Stimulated activated CD4-positive, alpha-beta T cell treated with anti-CD3 and anti-CD28 coated beads, Interleukin-1b, Interleukin-23, amount 100 ng/mL, for 48 hours (primary cell): ENCODE data around the gene IFIT5.
A peak's percentile ranks its signal among the peaks of the same experiment; 100 is the strongest.
"Not testable (repeated sequence)": the region's sequence is repeated elsewhere in the genome, so short reads cannot be mapped to it uniquely, and the experiment has no call there.

ENCODE experiments used
- DNase-seq: peaks from one replicate; pipeline ENCODE4 v3.0.0-alpha.2; 2020

IFIT5 gene

DNA sequence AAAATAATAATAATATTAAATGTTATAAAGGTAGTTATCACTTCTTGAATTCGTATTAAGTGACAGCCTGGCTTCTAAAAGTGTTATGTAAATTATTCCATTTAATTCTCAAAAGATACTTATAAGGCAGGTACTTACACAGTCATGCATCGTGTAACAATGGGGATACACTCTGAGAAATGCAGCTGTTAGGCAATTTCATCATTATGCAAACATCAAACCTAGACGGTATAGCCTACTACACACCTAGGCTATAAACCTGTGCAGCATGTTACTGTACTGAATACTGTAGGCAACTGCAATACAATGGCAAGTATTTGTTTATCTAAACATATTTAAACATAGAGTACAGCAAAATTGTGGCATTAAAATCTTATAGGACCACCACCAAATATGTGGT lies 20.5 kb upstream of the IFIT5 start:
- no peak for DNase-seq

GRCh38 chr10:89395141-89395540 lies 19.2 kb upstream of the IFIT5 start:
- no peak for DNase-seq

DNA sequence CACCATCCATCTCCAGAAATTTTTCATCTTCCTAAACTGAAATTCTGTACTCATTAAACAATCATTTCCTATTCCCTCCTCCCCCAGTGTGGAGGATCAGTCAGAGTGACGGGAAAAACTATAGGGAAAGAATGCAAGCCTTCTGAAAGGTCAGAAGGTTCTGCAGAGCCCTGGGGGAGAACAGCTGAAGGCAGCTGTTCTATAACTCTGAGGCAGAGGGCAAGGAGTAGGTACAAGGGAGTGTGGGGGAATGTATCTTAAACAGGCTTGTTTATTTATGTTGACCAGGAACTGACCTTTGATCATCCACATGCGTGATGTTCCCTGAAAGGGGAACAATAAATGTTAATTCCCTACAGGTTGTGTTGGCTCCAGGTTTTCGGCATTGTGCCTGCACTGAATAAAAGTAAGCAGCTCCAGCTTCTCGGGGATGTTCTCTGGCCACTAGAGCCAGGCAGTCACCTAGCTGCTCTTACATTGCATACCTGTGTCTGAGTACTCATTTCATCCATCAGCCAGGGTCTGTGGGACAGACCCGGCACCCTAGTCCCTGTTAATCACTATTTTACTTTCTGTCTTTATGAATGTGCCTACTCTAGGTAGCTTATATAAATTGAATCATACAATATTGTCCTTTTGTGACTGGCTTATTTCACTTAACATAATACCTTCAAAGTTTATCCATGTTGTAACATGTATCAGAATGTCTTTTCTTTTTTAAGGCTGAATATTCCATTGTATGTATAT lies 16.2 kb upstream of the IFIT5 start:
- no peak for DNase-seq

DNA sequence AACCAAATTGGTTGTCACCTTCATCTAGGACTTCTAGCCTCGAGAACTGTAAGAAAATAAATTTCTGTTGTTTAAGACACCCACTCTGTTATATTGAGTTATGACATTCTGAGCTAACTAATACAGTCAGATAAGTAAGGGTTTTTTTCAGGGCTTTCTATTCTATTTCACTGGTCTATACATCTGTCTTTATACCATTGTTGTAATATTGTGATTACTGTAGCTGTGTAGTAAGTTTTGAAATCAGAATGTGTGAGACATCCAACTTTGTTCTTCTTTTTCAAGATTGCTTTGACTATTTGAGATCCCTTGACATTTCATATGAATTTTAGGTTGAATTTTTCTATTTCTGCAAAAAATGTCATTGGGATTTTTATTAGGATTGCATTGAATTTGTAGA lies 14.4 kb upstream of the IFIT5 start:
- DNase-seq = no peak

- no peak for DNase-seq
These were observed 11.3 kb upstream of the IFIT5 start for GRCh38 chr10:89403043-89403442.

GRCh38 chr10:89404104-89405047 lies 10.0 kb upstream of the IFIT5 start:
- DNase-seq = no peak

GRCh38 chr10:89406178-89406577 lies 8.2 kb upstream of the IFIT5 start:
- DNase-seq = not testable (repeated sequence)

GRCh38 chr10:89407792-89408191 lies 6.6 kb upstream of the IFIT5 start:
- not testable (repeated sequence) for DNase-seq

- DNase-seq = not testable (repeated sequence)
These were observed 5.1 kb upstream of the IFIT5 start for GRCh38 chr10:89409282-89409681.

DNA sequence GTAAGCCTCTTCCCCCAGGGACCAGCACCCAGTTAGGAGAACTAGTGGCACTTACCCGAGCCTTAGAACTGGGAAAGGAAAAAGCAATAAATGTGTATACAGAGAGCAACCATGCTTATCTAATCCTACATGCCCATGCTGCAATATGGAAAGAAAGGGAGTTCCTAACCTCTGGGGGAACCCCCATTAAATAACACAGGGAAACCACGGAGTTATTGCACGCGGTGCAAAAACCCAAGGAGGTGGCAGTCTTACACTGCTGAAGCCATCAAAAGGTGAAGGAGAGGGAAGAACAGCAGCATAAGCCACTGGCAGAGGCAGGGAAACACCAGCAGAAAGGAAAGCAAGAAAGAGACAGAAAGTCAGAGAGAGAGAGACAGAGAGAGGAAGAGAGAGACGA lies 3.8 kb upstream of the IFIT5 start:
- DNase-seq = not testable (repeated sequence)

DNA sequence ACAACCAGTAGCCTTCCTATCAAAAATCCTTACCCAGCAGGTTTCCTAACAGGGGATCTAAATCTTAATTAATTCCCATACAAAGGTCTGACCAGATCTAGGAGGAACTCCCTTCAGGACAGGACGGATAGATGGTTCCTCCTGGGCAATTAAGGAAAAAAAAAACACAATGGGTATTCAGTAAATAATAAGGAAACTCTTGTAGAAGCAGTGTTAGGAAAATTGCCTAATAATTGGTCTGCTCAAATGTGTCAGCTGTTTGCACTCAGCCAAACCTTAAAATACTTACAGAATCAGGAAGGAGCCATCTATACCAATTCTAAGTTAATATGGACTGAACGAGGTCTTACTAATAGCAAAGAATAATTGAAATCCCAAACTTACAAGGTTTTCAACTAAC lies 3.2 kb upstream of the IFIT5 start:
- not testable (repeated sequence) for DNase-seq

DNA sequence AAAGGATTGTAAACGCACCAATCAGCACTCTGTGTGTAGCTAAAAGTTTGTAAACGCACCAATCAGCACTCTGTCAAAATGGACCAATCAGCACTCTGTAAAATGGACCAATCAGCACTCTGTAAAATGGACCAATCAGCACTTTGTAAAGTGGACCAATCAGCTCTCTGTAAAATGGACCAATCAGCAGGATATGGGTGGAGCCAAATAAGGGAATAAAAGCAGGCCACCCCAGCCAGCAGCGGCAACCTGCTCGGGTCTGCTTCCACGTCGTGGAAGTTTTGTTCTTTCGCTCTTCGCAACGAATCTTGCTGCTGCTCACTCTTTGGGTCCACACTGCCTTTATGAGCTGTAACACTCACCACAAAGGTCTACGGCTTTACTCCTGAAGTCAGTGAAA lies 2.1 kb upstream of the IFIT5 start:
- peak; percentile 50 for DNase-seq

DNA sequence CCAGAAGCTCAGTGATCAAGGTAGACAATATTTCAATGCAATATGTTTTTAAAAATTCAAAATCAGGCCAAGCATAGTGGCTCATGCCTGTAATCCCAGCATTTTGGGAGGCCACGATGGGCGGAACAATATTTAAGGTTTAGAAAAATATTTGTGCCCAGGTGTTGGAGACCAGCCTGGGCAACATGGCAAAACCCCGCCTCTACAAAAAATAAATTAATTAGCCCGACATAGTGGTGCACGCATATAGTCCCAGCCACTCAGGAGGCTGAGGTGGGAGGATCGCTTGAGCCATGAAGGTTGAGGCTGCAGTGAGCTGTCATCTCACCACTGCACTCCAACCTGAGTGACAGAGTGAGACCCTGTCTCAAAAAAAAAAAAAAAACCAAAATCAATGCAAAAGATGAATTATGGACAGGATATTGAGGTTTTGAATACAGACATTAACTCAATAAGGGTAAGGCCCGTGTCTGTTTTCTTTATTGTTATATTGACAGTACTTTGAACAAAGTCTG lies 913 bp upstream of the IFIT5 start:
- no peak for DNase-seq

DNA sequence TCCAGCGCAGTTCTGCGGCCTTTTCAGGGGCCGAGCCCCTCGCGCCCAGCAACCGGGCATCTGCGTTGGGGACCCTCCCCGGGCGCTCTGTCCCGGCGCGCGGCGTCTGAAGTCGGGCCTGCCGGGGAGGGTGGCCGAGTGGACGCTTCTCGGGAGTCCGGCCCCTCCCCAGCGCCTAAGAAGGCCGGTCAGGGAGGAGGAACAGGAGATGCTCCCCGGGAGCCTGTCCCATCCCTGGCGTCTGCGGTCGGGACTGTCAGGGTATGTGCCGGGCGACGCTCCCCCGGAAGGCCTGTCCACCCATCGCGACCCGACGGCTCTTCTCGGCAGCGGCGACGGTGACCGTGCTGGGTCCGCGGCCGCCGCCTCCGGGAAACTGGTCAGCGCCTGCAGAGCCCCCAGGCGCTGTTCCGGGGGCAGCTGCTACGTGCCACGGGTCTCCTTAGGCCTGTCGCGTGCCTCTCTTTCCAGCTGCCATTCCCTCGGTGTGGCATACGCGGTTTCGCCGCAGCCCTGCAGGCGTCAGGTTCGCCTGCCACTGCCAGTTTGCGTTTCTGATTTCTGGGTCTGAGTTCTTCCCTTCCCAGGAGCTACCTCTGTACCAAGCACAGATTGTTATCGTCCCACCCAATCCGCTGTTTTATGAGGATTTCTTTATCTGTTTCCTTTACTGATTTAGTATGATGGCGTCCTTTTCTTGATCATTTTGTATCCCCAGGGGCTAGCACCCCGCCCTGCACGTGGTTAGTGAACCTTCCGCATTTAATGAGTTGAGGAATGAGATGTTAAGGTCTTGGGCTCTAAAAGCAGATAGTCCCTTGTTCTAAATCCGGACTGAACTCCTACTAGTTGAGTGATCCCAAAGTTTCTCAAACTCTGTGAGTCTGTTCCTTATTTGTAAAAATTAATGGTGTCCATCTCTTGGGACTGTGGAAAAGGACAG lies 782 bp downstream of the IFIT5 start:
- DNase-seq = peak; percentile 25

DNA sequence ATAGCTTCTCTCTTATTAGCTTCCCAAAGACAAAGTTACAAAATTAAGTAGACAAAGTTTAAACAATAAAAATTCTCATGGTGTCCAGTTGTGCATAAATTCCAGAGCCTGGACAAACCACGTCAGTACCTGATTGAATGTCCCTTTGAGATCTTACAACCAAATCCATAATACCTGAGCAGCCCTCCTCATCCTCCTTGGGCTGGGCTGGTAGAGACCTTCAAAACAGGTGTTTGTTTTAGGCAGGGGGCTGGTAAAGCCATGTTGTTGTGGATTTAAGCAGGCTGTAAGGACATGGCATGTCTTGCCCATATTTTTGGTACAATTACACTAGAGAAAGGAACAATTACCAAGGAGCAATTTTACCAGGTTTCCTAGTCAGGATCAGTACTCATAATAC lies 2.1 kb downstream of the IFIT5 start:
- no peak for DNase-seq

GRCh38 chr10:89419548-89419947 lies 5.2 kb downstream of the IFIT5 start:
- no peak for DNase-seq

DNA sequence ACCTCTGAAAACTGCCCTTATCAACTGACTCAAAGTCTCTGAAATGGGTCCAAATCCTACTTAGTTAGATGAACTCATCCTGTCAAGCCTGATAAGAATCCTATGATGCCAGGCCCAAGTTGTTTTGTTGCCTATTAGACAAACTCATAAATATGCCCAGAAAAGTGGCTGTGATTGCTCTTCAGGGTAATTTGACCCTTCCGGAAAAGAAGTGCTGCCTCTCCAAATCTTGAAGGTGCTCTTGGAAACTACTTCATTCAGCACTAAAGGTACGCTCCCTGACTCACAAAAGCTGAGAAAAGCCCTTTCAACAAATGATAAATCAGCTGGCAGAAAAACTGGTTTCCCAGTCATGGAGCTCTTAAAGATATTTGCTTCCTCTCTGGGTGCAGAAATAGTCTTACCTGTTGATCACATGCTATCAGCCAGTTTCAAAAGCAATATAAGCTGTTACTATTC lies 6.7 kb downstream of the IFIT5 start:
- no peak for DNase-seq

- DNase-seq = no peak
These were observed 10.6 kb downstream of the IFIT5 start for GRCh38 chr10:89425000-89425399.

- DNase-seq = no peak
These were observed 12.0 kb downstream of the IFIT5 start for GRCh38 chr10:89426230-89426868.

DNA sequence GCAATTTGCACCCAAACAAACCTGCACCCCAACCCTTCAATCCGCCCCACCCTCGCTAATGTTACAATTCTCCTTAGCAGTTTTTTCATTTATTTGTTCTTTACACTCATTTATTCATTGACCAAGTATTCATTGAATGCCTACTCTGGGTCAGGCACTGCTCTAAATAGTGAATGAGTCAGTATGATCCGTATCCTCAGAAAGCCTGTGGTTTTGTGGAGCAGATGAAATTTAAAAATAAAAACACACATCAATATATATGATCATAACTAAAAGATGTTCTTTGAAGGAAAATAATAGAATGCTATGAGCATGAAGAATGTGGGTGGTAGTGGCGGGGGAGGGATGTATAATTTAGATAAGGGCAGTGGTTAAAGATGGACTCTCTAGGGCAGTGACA lies 13.3 kb downstream of the IFIT5 start:
- DNase-seq = no peak

DNA sequence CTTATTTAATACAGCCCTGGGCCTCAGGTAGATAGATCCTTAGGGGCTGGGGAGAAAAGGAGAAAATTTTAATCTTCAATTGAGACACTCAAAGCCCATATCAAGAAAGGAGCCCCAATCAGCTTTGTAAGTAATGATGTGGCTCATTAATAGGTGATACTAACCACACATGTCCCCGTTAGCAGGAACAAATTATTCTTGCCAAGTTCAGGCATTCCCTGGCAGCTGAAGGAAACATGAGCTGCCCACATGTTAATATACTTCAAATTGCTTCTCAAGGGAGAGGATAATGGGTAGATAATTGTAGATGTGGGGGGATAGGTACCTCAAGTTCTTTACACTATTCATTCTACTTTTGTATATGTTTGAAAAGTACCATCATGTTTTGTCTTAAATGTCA lies 14.5 kb downstream of the IFIT5 start:
- no peak for DNase-seq

DNA sequence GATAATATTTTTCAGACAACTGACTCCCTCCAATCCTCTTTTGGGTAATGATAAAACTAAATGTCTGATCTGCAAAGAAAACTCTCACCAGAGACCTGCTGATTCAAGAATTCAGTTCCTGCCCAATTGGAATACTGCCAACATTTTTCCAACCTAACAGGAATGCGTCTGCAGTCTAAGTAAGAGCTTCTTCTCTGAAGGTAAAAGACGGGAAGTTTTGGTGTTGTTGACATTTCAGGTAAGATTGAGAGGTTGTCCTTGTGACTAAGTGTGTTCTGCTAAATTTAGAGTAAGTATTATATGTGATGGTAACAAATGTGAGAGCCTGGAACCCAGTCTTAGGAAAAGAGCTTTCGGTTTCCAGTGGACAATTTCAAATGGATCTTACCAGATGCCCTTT lies 17.6 kb downstream of the IFIT5 start:
- DNase-seq = no peak
